H1 (cell line): ENCODE measurements around the gene AK2. TPM values are rescaled to one million over a fixed set of nuclear protein-coding genes. Genes with fewer than 3 reads are reported as not detected.

Experiments used
- CTCF ChIA-PET: fragments of 300-600 bp; sonication (Branson Sonifier 250); formaldehyde crosslinking; loops from one replicate; lab custom pipeline; 2021; ENCODE audit not compliant: partially characterized antibody; lab: Charles Lee
- POLR2A ChIA-PET: fragments of 300-600 bp; sonication (Branson Sonifier 250); formaldehyde crosslinking; loops from one replicate; lab custom pipeline; 2021; ENCODE audit warnings: inconsistent platforms; ENCODE audit not compliant: partially characterized antibody; lab: Charles Lee
- DNase-seq, 2 experiments: peaks; one replicate each; pipeline versions ENCODE4 v3.0.0 to v3.0.0-alpha.2; 2010 to 2022; ENCODE audit warnings: low spot score in 2 of 2, low read depth in 1 of 2, mixed read lengths in 1 of 2
- FAIRE-seq: peaks from 2 replicates; lab custom pipeline; 2011; peaks lifted over from hg19 to GRCh38; lab: Jason Lieb, UNC
- H2AFZ ChIP-seq: 2 replicates; pipeline ENCODE4 v1.8.1; 2012; ENCODE audit warnings: low read length, inconsistent platforms
- H2AK5ac ChIP-seq: 2 replicates; pipeline ENCODE4 v1.6.1; 2013; ENCODE audit warnings: low read depth, low read length
- H2BK120ac ChIP-seq: replicated peaks from 2 replicates; pipeline ENCODE3; 2013; ENCODE audit warnings: low read depth, low read length, inconsistent platforms
- H2BK12ac ChIP-seq: 2 replicates; pipeline ENCODE4 v1.6.1; 2013; ENCODE audit warnings: low read depth, low read length
- H2BK15ac ChIP-seq: 2 replicates; pipeline ENCODE4 v1.6.1; 2013; ENCODE audit warnings: low read length
- H2BK20ac ChIP-seq: 2 replicates; pipeline ENCODE4 v1.6.1; 2013; ENCODE audit warnings: low read length
- H2BK5ac ChIP-seq: 2 replicates; pipeline ENCODE4 v1.6.1; 2013; ENCODE audit warnings: low read depth, low read length
- H3K14ac ChIP-seq: 2 replicates; pipeline ENCODE4 v1.6.1; 2013; ENCODE audit warnings: inconsistent platforms; ENCODE audit not compliant: insufficient read length
- H3K18ac ChIP-seq: 2 replicates; pipeline ENCODE4 v1.6.1; 2013; ENCODE audit warnings: low read length; ENCODE audit errors: extremely low read depth
- H3K23ac ChIP-seq: 2 replicates; pipeline ENCODE4 v1.6.1; 2013; ENCODE audit warnings: inconsistent platforms; ENCODE audit not compliant: insufficient read length
- H3K23me2 ChIP-seq: 2 replicates; pipeline ENCODE4 v1.6.1; 2013; ENCODE audit warnings: low read depth, low read length
- H3K27ac ChIP-seq: 2 replicates; pipeline ENCODE4 v1.6.1; 2011; ENCODE audit warnings: low read depth, low read length, inconsistent platforms
- H3K27me3 ChIP-seq, 4 experiments: replicated peaks in 1 of 4; 1 replicate in 1 of 4; 2 replicates in 3 of 4; pipeline versions ENCODE4 v1.6.1 to v1.8.1; 2011 to 2013; ENCODE audit warnings: low read length in 3 of 4, mild to moderate bottlenecking in 3 of 4, inconsistent platforms in 2 of 4, mixed read lengths in 2 of 4, moderate library complexity in 1 of 4; ENCODE audit not compliant: control insufficient read depth in 3 of 4, insufficient read depth in 3 of 4; ENCODE audit errors: extremely low read depth in 1 of 4
- H3K36me3 ChIP-seq, 4 experiments: 2 replicates each; pipeline versions ENCODE4 v1.6.1 to v1.8.1; 2011 to 2013; ENCODE audit warnings: mild to moderate bottlenecking in 4 of 4, low read length in 3 of 4, moderate library complexity in 2 of 4, control low read depth in 1 of 4, inconsistent platforms in 1 of 4; ENCODE audit not compliant: insufficient read depth in 4 of 4, control insufficient read depth in 2 of 4
- H3K4ac ChIP-seq: replicated peaks from 2 replicates; pipeline ENCODE3; 2013; ENCODE audit warnings: low read length, low read depth, mixed read lengths, inconsistent platforms; ENCODE audit not compliant: insufficient read length
- H3K4me1 ChIP-seq, 4 experiments: replicated peaks in 1 of 4; 1 replicate in 1 of 4; 2 replicates in 3 of 4; pipeline versions ENCODE4 v1.6.1 to v1.8.1; 2011 to 2013; ENCODE audit warnings: low read length in 3 of 4, inconsistent platforms in 2 of 4, mixed read lengths in 1 of 4; ENCODE audit not compliant: insufficient read depth in 4 of 4, control insufficient read depth in 3 of 4
- H3K4me2 ChIP-seq, 2 experiments: 2 replicates each; pipeline versions ENCODE4 v1.6.1 to v1.8.1; 2011 to 2013; ENCODE audit warnings: low read depth in 2 of 2, low read length in 2 of 2, control low read depth in 1 of 2, inconsistent platforms in 1 of 2, mild to moderate bottlenecking in 1 of 2; ENCODE audit not compliant: insufficient read depth in 1 of 2
- H3K4me3 ChIP-seq, 4 experiments: fragments of 200-600, 300-600 bp in 1 of 4; sonication (generic), shearing (Covaris generic), sonication (Bioruptor Twin) in 1 of 4; 2 replicates each; pipeline versions ENCODE4 v1.5.1 to v1.8.1; 2011 to 2016; ENCODE audit warnings: low read length in 4 of 4, low read depth in 3 of 4, control low read depth in 2 of 4, inconsistent platforms in 2 of 4, mild to moderate bottlenecking in 2 of 4, mixed read lengths in 1 of 4, moderate library complexity in 1 of 4; ENCODE audit not compliant: insufficient read depth in 2 of 4; ENCODE audit errors: extremely low read depth in 1 of 4
- H3K56ac ChIP-seq: replicated peaks from 2 replicates; pipeline ENCODE3; 2013; ENCODE audit warnings: low read depth, mild to moderate bottlenecking, mixed read lengths, low read length, inconsistent platforms; ENCODE audit not compliant: insufficient read length
- H3K79me1 ChIP-seq: 2 replicates; pipeline ENCODE4 v1.6.1; 2013; ENCODE audit warnings: low read depth, low read length, control low read depth
- H3K79me2 ChIP-seq, 2 experiments: 2 replicates each; pipeline versions ENCODE4 v1.6.1 to v1.8.1; 2012 to 2013; ENCODE audit warnings: low read length in 2 of 2, mild to moderate bottlenecking in 2 of 2, inconsistent platforms in 1 of 2; ENCODE audit not compliant: insufficient read depth in 2 of 2, control insufficient read depth in 1 of 2
- H3K9ac ChIP-seq, 4 experiments: replicated peaks in 1 of 4; 1 replicate in 1 of 4; 2 replicates in 3 of 4; pipeline versions ENCODE4 v1.6.1 to v1.8.1; 2011 to 2013; ENCODE audit warnings: low read depth in 3 of 4, low read length in 3 of 4, control low read depth in 2 of 4, mild to moderate bottlenecking in 2 of 4, moderate library complexity in 2 of 4, inconsistent platforms in 1 of 4; ENCODE audit errors: extremely low read depth in 1 of 4
- H3K9me3 ChIP-seq, 2 experiments: 2 replicates each; pipeline versions ENCODE4 v1.6.1 to v1.8.1; 2012 to 2013; ENCODE audit warnings: mild to moderate bottlenecking in 2 of 2, moderate library complexity in 2 of 2, control low read depth in 1 of 2, inconsistent platforms in 1 of 2, low read depth in 1 of 2, low read length in 1 of 2, mixed read lengths in 1 of 2; ENCODE audit not compliant: insufficient read depth in 2 of 2
- H4K20me1 ChIP-seq, 2 experiments: replicated peaks in 1 of 2; 2 replicates each; pipeline versions ENCODE3 to v1.8.1; 2011 to 2013; ENCODE audit warnings: inconsistent platforms in 2 of 2, low read length in 2 of 2, mild to moderate bottlenecking in 1 of 2; ENCODE audit not compliant: insufficient read depth in 2 of 2, control insufficient read depth in 1 of 2
- H4K5ac ChIP-seq: 2 replicates; pipeline ENCODE4 v1.6.1; 2013; ENCODE audit warnings: low read length, low read depth, mixed read lengths, inconsistent platforms; ENCODE audit not compliant: insufficient read length
- H4K8ac ChIP-seq: 2 replicates; pipeline ENCODE4 v1.8.0; 2013; ENCODE audit warnings: mild to moderate bottlenecking, moderate library complexity, low read length, inconsistent platforms; ENCODE audit not compliant: insufficient read depth; ENCODE audit errors: extremely low read depth
- H4K91ac ChIP-seq: replicated peaks from 2 replicates; pipeline ENCODE3; 2013; ENCODE audit warnings: low read length, mixed read lengths, inconsistent platforms; ENCODE audit not compliant: insufficient read length
- ASH2L ChIP-seq: fragments of 200-600, 300-600 bp; sonication (generic); IDR thresholded peaks from one replicate; pipeline ENCODE4 v1.7.1; 2017; ENCODE audit warnings: low read length
- BACH1 ChIP-seq: IDR thresholded peaks from 2 replicates; pipeline ENCODE4 v1.6.1; 2012; ENCODE audit warnings: low read length, improper control_type of control experiment
- BRCA1 ChIP-seq: IDR thresholded peaks from 2 replicates; pipeline ENCODE4 v1.6.1; 2012; ENCODE audit warnings: low read depth, low read length, improper control_type of control experiment
- CBX8 ChIP-seq: fragments of 300-800, 300-1000 bp; sonication (generic); IDR thresholded peaks from 2 replicates; pipeline ENCODE4 v1.7.1; 2016; ENCODE audit warnings: low read depth, low read length, borderline replicate concordance
- EP300 ChIP-seq, 2 experiments: IDR thresholded peaks; 1 replicate in 1 of 2; 2 replicates in 1 of 2; pipeline ENCODE4 v1.6.1; 2011 to 2012; ENCODE audit warnings: low read depth in 2 of 2, low read length in 2 of 2, mild to moderate bottlenecking in 2 of 2, borderline replicate concordance in 1 of 2, inconsistent platforms in 1 of 2, moderate library complexity in 1 of 2
- GTF2F1 ChIP-seq: IDR thresholded peaks from 2 replicates; pipeline ENCODE4 v1.6.1; 2012; ENCODE audit warnings: low read depth, low read length, improper control_type of control experiment, borderline replicate concordance
- MAFK ChIP-seq: IDR thresholded peaks from 2 replicates; pipeline ENCODE4 v1.6.1; 2012; ENCODE audit warnings: low read depth, mild to moderate bottlenecking, improper control_type of control experiment, low read length
- POLR2A ChIP-seq, 2 experiments: IDR thresholded peaks; 1 replicate in 1 of 2; 2 replicates in 1 of 2; pipeline ENCODE4 v1.6.1; 2011; ENCODE audit warnings: low read depth in 2 of 2, low read length in 2 of 2, mild to moderate bottlenecking in 2 of 2; ENCODE audit errors: control extremely low read depth in 1 of 2
- RAD21 ChIP-seq, 2 experiments: IDR thresholded peaks in 1 of 2; conservative IDR thresholded peaks in 1 of 2; 2 replicates each; pipeline ENCODE4 v1.6.1; 2011; ENCODE audit warnings: low read depth in 2 of 2, low read length in 2 of 2, improper control_type of control experiment in 1 of 2, inconsistent platforms in 1 of 2, mild to moderate bottlenecking in 1 of 2, moderate library complexity in 1 of 2
- RBBP5 ChIP-seq: IDR thresholded peaks from 2 replicates; pipeline ENCODE4 v1.7.1; 2012; ENCODE audit warnings: low read depth, mild to moderate bottlenecking, inconsistent platforms, low read length, moderate library complexity, borderline replicate concordance
- SIRT6 ChIP-seq: IDR thresholded peaks from one replicate; pipeline ENCODE4 v1.7.1; 2012; ENCODE audit warnings: low read length, inconsistent platforms
- SIX5 ChIP-seq: IDR thresholded peaks from 2 replicates; pipeline ENCODE4 v1.6.1; 2011; ENCODE audit warnings: mild to moderate bottlenecking, low read depth, low read length
- SP4 ChIP-seq: IDR thresholded peaks from 2 replicates; pipeline ENCODE4 v1.6.1; 2012; ENCODE audit warnings: low read length, inconsistent platforms
- TAF7 ChIP-seq: optimal IDR thresholded peaks from 2 replicates; pipeline ENCODE3; 2011; ENCODE audit warnings: low read depth, mild to moderate bottlenecking, inconsistent platforms, low read length, moderate library complexity, borderline replicate concordance
- WGBS, 2 experiments: shearing (Covaris generic) in 1 of 2; methylation state at CpG; one replicate each; pipeline versions ENCODE4 v1.1.6 to v1.1.7; 2013 to 2015; ENCODE audit warnings: low lambda C conversion rate in 2 of 2, mixed read lengths in 2 of 2, inconsistent platforms in 1 of 2, low coverage in 1 of 2, missing lambda C conversion rate in 1 of 2; ENCODE audit not compliant: insufficient replicate concordance in 2 of 2, insufficient coverage in 1 of 2, insufficient read length in 1 of 2; ENCODE audit errors: extremely low coverage in 1 of 2, missing lambda C conversion rate in 1 of 2; 5-methylcytosine and 5-hydroxymethylcytosine counted together
- polyA plus RNA-seq, 7 experiments: library from polyadenylated mRNA; depleted of rRNA in 3 of 7; stranded (reverse) in 5 of 7; unstranded in 2 of 7; fragments of >200 nt in 5 of 7; fragments of 200-250 nt in 2 of 7; gene quantifications; 1 replicate in 5 of 7; 2 replicates in 1 of 7; 4 replicates in 1 of 7; pipeline versions ENCODE4 v1.2.1 to v1.2.3, GENCODE V29; 2011 to 2013; ENCODE audit warnings: missing spikeins in 2 of 7, mixed read lengths in 2 of 7
- total RNA-seq: library from RNA; stranded (reverse); fragmentation: NEBNext Ultra II Directional; extraction: Animal tissue kit (Norgen Biotek cat#: 25700); gene quantifications from 2 replicates; pipeline ENCODE4 v1.2.1, GENCODE V29; 2021

AK2 gene
- total and polyA plus RNA-seq, 2 of the 8 experiments (the other 6 are each of a cell fraction or from before 2014, with no cell fraction given), result 92.3 to 137 TPM

DNA sequence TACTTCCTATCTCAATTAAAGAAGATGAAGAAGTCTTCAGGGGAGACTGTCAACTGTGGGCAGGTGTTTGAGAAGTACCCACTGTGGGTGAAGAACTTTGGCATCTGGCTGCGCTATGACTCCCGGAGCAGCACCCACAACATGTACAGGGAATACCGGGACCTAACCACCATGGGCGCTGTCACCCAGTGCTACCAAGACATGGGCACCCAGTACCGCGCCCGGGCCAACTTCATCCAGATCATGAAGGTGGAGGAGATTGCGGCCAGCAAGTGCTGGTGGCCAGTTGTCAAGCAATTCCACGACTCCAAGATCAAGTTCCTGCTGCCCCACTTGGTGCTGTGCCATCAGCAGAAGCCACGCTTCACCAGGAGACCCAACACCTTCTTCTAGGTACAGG, 56.6 kb downstream of the AK2 start:
- Histone ChIP-seq H2BK12ac (peak overlapping the region; percentile 95; the same call in 1 of the 2 replicates), H3K18ac (peak overlapping the region; percentile 4; the same call in 1 of the 2 replicates), H3K4ac (no peak overlapping the region), H3K14ac (peak overlapping the region; percentile 43), H3K4me1 (peaks cover 6 to 20% (median 10%) of the 10 kb centered on the region in 4 experiments; a peak in 6 of 7 replicates), H3K79me1 (no peaks in the 10 kb centered on the region), H2BK5ac (peak overlapping the region; percentile 57; the same call in 1 of the 2 replicates), H3K9me3 (peaks cover 0 to 12% of the 10 kb centered on the region in 2 experiments; a peak in 2 of 4 replicates), H4K8ac (no peak overlapping the region; the same call in 1 of the 2 replicates), H3K4me3 (no peak overlapping the region), H3K9ac (no peak overlapping the region), H3K27me3 (peaks cover 0 to 2% (median 0%) of the 10 kb centered on the region in 4 experiments; a peak in 1 of 7 replicates), H3K4me2 (no peak overlapping the region), H3K36me3 (no peaks in the 10 kb centered on the region), H2BK120ac (no peak overlapping the region), H4K20me1 (no peaks in the 10 kb centered on the region), H3K79me2 (no peaks in the 10 kb centered on the region), H3K56ac (no peak overlapping the region), H2BK15ac (peak overlapping the region; percentile 74; the same call in 1 of the 2 replicates), H3K27ac (no peak overlapping the region), H2AFZ (no peak overlapping the region), H2BK20ac (no peak overlapping the region; the same call in 1 of the 2 replicates), H3K23me2 (no peaks in the 10 kb centered on the region), H4K91ac (peak overlapping the region; percentile 71), H2AK5ac (no peak overlapping the region; the same call in 1 of the 2 replicates), H4K5ac (no peak overlapping the region), H3K23ac (no peak overlapping the region)
- FAIRE-seq (no peak), DNase-seq (no peak)
- POLR2A ChIA-PET, result interaction anchor here (1.1 to 1.6 kb wide), 5 partner anchors 12 to 32 kb away, joined by 3 to 15 read pairs (median 4); partner anchors contain the start of gene RNF19B
- CTCF ChIA-PET, result interaction anchor here (0.6 kb wide), 1 partner anchor 226 kb away, joined by 6 read pairs; no protein-coding TSS in a partner anchor
- 99% methylated on average over 9 of the region's 10 CpGs; no CpG with 5 or more reads in 1 of the 2 experiments for WGBS, 2 experiments
- no peak for TF ChIP-seq GTF2F1
- no peak for TF ChIP-seq BACH1
- no peak for TF ChIP-seq TAF7
- TF ChIP-seq RBBP5, result no peak
- TF ChIP-seq ASH2L, result no peak
- no peak for TF ChIP-seq CBX8
- TF ChIP-seq POLR2A (IDR thresholded peaks at IDR 0.05; ENCODE audit: control extremely low read depth in 1 of 2, low read depth in 2 of 2, low read length in 2 of 2), result no peak
- TF ChIP-seq BRCA1, result no peak
- no peak for TF ChIP-seq EP300 (IDR thresholded peaks at IDR 0.05; ENCODE audit: borderline replicate concordance in 1 of 2, low read depth in 2 of 2, low read length in 2 of 2)
- TF ChIP-seq SIRT6, result no peak
- TF ChIP-seq RAD21 (IDR thresholded peaks at IDR 0.05 in 1 of 2, conservative IDR thresholded peaks at IDR 0.05 in 1 of 2; ENCODE audit: low read depth in 2 of 2, low read length in 2 of 2), result no peak
- TF ChIP-seq SP4, result no peak
- no peak for TF ChIP-seq SIX5
- TF ChIP-seq MAFK, result no peak
